VCaP (cell line): ENCODE measurements around the gene TCN2.
"Not testable (repeated sequence)": the region's sequence is repeated elsewhere in the genome, so short reads cannot be mapped to it uniquely, and the experiment has no call there.

Source experiments
- H3K27ac ChIP-seq: fragments of 450-650 bp; 2 replicates; pipeline ENCODE4 v1.5.1; 2017
- CTCF ChIP-seq: fragments of 450-650 bp; conservative IDR thresholded peaks from 2 replicates; pipeline ENCODE4 v1.5.1; 2017; ENCODE audit warnings: mild to moderate bottlenecking, moderate library complexity

The TCN2 gene

GRCh38 chr22:30606455-30607299 lies at the start of gene TCN2:
TCN2 (plus strand) TSS chr22:30607174; CDS start chr22:30607332, 158 bp downstream.
- H3K27ac ChIP-seq, result peak within 1 kb of the TSS; percentile 72
- 0 out of 2 replicates have a peak, but pooled peaks have one; percentile 17 for TF ChIP-seq CTCF

GRCh38 chr22:30557243-30557642 lies 49.7 kb upstream of the TCN2 start:
- no peak for TF ChIP-seq CTCF
- no peak overlapping the region for H3K27ac ChIP-seq

- TF ChIP-seq CTCF, result no peak
- H3K27ac ChIP-seq, result no peak overlapping the region
These were observed 47.1 kb upstream of the TCN2 start for GRCh38 chr22:30559889-30560288.

- H3K27ac ChIP-seq, result not testable (repeated sequence)
These were observed 46.3 kb upstream of the TCN2 start for GRCh38 chr22:30560643-30561202.

- H3K27ac ChIP-seq, result no peak overlapping the region
These were observed 45.4 kb upstream of the TCN2 start for GRCh38 chr22:30561402-30562189.

GRCh38 chr22:30562366-30562765 lies 44.6 kb upstream of the TCN2 start:
- TF ChIP-seq CTCF, result no peak
- H3K27ac ChIP-seq, result no peak overlapping the region

More at GRCh38 chr22:30561402-30562189, 45.4 kb upstream of the TCN2 start:
- no peak for TF ChIP-seq CTCF

GRCh38 chr22:30564045-30564760 lies 42.8 kb upstream of the TCN2 start:
- TF ChIP-seq CTCF, result no peak
- no peak overlapping the region for H3K27ac ChIP-seq
